Thyroid gland (tissue), 4 donors: ENCODE results near the gene SIGLEC1.

Experiments
- CTCF ChIP-seq, 6 experiments: fragments of 200-600 bp in 3 of 6; fragments of 450-650 bp in 3 of 6; sonication (generic) in 3 of 6; IDR thresholded peaks; one replicate each; pipeline ENCODE4 v1.5.1; 2016 to 2019; ENCODE audit warnings: antibody characterized with exemption in 6 of 6, mild to moderate bottlenecking in 2 of 6, inconsistent platforms in 1 of 6, moderate library complexity in 1 of 6
- POLR2A ChIP-seq, 2 donors: fragments of 450-650 bp; IDR thresholded peaks; one replicate each; pipeline ENCODE4 v1.6.1; 2017; ENCODE audit warnings: antibody characterized with exemption in 2 of 2, mild to moderate bottlenecking in 2 of 2, moderate library complexity in 1 of 2

GRCh38 chr20:3739926-3740451 lies 27.6 kb upstream of the SIGLEC1 start:
- no peak for TF ChIP-seq CTCF (IDR thresholded peaks at IDR 0.05)
- TF ChIP-seq POLR2A (IDR thresholded peaks at IDR 0.05), result no peak
